ENCODE results near the gene SULF2. TPM values are rescaled to one million over a fixed set of nuclear protein-coding genes. Genes with fewer than 3 reads are reported as not detected.
A peak's percentile ranks its signal among the peaks of the same experiment; 100 is the strongest.

Gene SULF2
- total and polyA plus RNA-seq, 4 donors = 8.1 to 25.4 (median 12.0) TPM

DNA sequence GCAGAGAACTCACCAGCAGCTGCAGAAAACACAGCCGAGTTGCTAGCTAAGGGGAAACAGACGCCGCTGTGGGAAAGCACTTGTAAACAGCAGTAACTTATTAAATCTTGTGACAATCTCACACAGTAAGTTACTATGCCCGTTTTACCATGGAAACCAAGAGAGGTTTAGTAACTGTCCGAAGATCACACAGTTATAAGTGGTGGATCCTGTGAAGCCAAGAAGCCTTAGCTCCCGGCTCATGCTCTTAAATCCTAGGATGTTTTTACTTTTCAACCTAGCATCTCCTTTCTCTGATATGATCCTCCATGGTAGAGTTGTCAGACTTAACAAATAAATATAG, 1.5 kb upstream of the SULF2 start:
- Histone ChIP-seq H3K9me3 (ENCODE audit: control insufficient read depth in 4 of 4, low read length in 3 of 4) (no peaks in the 10 kb centered on the region), H3K27ac (ENCODE audit: low read depth in 1 of 2, low read length in 2 of 2) (peak overlapping the region; percentile 53 to 68), H3K4me1 (ENCODE audit: control insufficient read depth in 4 of 4, insufficient read depth in 4 of 4, low read length in 3 of 4) (peaks cover 0 to 42% (median 27%) of the 10 kb centered on the region in 4 donors), H3K27me3 (ENCODE audit: control insufficient read depth in 4 of 4, insufficient read depth in 4 of 4, low read length in 3 of 4) (no peaks in the 10 kb centered on the region), H3K36me3 (ENCODE audit: control insufficient read depth in 4 of 4, insufficient read depth in 3 of 4, low read depth in 1 of 4, low read length in 3 of 4) (no peaks in the 10 kb centered on the region), H3K4me3 (ENCODE audit: low read depth in 1 of 3, low read length in 3 of 3) (peak overlapping the region in 2 of 3 donors; percentile 72 to 83), H3K9ac (ENCODE audit: low read depth in 1 of 2, low read length in 2 of 2) (no peak overlapping the region)
- 15% methylated on average over 6 of the region's 6 CpGs for WGBS
- TF ChIP-seq JUND (IDR thresholded peaks at IDR 0.05) (no peak), FOXA2 (IDR thresholded peaks at IDR 0.05) (no peak), RAD21 (IDR thresholded peaks at IDR 0.05) (peak in 1 of 2 donors; percentile 3), GABPA (IDR thresholded peaks at IDR 0.05 in 1 of 2, conservative IDR thresholded peaks at IDR 0.05 in 1 of 2) (no peak), YY1 (IDR thresholded peaks at IDR 0.05) (peak; percentile 5), SP1 (IDR thresholded peaks at IDR 0.05) (no peak)
- TF ChIP-seq, protein P1, sequence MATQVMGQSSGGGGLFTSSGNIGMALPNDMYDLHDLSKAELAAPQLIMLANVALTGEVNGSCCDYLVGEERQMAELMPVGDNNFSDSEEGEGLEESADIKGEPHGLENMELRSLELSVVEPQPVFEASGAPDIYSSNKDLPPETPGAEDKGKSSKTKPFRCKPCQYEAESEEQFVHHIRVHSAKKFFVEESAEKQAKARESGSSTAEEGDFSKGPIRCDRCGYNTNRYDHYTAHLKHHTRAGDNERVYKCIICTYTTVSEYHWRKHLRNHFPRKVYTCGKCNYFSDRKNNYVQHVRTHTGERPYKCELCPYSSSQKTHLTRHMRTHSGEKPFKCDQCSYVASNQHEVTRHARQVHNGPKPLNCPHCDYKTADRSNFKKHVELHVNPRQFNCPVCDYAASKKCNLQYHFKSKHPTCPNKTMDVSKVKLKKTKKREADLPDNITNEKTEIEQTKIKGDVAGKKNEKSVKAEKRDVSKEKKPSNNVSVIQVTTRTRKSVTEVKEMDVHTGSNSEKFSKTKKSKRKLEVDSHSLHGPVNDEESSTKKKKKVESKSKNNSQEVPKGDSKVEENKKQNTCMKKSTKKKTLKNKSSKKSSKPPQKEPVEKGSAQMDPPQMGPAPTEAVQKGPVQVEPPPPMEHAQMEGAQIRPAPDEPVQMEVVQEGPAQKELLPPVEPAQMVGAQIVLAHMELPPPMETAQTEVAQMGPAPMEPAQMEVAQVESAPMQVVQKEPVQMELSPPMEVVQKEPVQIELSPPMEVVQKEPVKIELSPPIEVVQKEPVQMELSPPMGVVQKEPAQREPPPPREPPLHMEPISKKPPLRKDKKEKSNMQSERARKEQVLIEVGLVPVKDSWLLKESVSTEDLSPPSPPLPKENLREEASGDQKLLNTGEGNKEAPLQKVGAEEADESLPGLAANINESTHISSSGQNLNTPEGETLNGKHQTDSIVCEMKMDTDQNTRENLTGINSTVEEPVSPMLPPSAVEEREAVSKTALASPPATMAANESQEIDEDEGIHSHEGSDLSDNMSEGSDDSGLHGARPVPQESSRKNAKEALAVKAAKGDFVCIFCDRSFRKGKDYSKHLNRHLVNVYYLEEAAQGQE (IDR thresholded peaks at IDR 0.05) = peak; percentile 2
- TF ChIP-seq, protein P2, sequence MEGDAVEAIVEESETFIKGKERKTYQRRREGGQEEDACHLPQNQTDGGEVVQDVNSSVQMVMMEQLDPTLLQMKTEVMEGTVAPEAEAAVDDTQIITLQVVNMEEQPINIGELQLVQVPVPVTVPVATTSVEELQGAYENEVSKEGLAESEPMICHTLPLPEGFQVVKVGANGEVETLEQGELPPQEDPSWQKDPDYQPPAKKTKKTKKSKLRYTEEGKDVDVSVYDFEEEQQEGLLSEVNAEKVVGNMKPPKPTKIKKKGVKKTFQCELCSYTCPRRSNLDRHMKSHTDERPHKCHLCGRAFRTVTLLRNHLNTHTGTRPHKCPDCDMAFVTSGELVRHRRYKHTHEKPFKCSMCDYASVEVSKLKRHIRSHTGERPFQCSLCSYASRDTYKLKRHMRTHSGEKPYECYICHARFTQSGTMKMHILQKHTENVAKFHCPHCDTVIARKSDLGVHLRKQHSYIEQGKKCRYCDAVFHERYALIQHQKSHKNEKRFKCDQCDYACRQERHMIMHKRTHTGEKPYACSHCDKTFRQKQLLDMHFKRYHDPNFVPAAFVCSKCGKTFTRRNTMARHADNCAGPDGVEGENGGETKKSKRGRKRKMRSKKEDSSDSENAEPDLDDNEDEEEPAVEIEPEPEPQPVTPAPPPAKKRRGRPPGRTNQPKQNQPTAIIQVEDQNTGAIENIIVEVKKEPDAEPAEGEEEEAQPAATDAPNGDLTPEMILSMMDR (IDR thresholded peaks at IDR 0.05; ENCODE audit: low read depth, low read length, missing input control) = no peak
- TF ChIP-seq, protein P3, sequence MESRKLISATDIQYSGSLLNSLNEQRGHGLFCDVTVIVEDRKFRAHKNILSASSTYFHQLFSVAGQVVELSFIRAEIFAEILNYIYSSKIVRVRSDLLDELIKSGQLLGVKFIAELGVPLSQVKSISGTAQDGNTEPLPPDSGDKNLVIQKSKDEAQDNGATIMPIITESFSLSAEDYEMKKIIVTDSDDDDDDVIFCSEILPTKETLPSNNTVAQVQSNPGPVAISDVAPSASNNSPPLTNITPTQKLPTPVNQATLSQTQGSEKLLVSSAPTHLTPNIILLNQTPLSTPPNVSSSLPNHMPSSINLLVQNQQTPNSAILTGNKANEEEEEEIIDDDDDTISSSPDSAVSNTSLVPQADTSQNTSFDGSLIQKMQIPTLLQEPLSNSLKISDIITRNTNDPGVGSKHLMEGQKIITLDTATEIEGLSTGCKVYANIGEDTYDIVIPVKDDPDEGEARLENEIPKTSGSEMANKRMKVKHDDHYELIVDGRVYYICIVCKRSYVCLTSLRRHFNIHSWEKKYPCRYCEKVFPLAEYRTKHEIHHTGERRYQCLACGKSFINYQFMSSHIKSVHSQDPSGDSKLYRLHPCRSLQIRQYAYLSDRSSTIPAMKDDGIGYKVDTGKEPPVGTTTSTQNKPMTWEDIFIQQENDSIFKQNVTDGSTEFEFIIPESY (IDR thresholded peaks at IDR 0.05) = no peak
- no peak for DNase-seq (ENCODE audit: low spot score)

DNA sequence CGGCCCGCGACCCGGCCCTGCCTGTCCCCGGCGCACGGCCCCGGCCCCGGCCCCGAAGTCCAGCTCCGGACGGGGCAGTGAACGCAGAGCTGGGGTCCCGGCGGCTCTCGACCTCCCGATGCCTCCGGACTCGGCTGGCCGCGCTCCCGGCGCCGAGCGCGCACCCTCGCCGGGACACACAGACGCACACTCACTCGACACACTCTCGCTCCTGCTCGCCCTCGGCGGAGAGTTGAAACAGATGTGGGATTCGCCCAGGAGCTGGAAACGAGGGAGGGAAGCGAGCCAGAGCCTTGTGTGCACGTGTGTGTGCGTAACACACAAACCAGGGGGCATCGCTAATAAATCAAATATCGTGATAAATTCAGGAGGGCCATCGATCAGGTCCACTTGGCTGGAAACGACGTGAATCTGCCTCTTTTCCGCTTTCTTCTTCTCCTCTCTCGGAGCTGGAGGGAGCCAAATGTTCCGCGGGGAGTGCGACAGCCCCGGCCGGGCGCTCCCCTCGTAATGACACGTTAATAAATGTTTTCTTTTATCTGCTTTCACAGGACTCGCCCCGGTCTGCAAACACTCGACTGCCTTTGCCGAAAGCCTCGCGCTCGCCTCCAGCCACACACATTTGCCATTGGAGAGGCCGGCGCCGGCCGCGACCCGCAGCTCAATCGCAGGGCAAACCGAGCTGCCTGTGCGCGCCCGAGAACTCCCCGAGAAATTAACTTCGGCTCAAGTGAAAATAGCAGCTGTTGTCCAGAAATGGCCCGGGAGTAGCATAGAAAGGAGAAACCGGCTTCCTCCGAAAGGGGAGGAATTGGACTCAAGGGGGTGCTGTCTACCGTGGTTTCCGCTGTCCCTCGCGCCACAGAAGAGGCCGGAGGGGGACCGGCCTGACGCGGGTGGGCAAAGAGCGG, 828 bp upstream of the SULF2 start:
- Histone ChIP-seq H3K9ac (ENCODE audit: low read depth in 1 of 2, low read length in 2 of 2) (peak overlapping the region in 1 of 2 donors; percentile 68), H3K4me1 (ENCODE audit: control insufficient read depth in 4 of 4, insufficient read depth in 4 of 4, low read length in 3 of 4) (peaks cover 0 to 42% (median 27%) of the 10 kb centered on the region in 4 donors), H3K27ac (ENCODE audit: low read depth in 1 of 2, low read length in 2 of 2) (peak overlapping the region; percentile 53 to 68), H3K36me3 (ENCODE audit: control insufficient read depth in 4 of 4, insufficient read depth in 3 of 4, low read depth in 1 of 4, low read length in 3 of 4) (no peaks in the 10 kb centered on the region), H3K4me3 (ENCODE audit: low read depth in 1 of 3, low read length in 3 of 3) (peak overlapping the region; percentile 72 to 83 (median 72)), H3K27me3 (ENCODE audit: control insufficient read depth in 4 of 4, insufficient read depth in 4 of 4, low read length in 3 of 4) (no peaks in the 10 kb centered on the region), H3K9me3 (ENCODE audit: control insufficient read depth in 4 of 4, low read length in 3 of 4) (no peaks in the 10 kb centered on the region)
- 1% methylated on average over 86 of the region's 86 CpGs for WGBS
- DNase-seq (ENCODE audit: low spot score) = peak; percentile 58
- TF ChIP-seq, protein P1 (IDR thresholded peaks at IDR 0.05) = peak; percentile 26
- no peak for TF ChIP-seq NR2F2 (IDR thresholded peaks at IDR 0.05)
- no peak for TF ChIP-seq GABPA (IDR thresholded peaks at IDR 0.05 in 1 of 2, conservative IDR thresholded peaks at IDR 0.05 in 1 of 2)
- TF ChIP-seq, protein P2 (IDR thresholded peaks at IDR 0.05; ENCODE audit: low read depth, low read length, missing input control) = peak; percentile 63
- TF ChIP-seq YY1 (IDR thresholded peaks at IDR 0.05) = peak; percentile 29
- no peak for TF ChIP-seq JUND (IDR thresholded peaks at IDR 0.05)
- TF ChIP-seq RAD21 (IDR thresholded peaks at IDR 0.05) = peak; percentile 83 to 89
